Activated CD4-positive, alpha-beta T cell treated with anti-CD3 and anti-CD28 coated beads, Interleukin-2, amount 50 U/mL, for 4 hours (primary cell): Measurements from ENCODE around the gene EDDM3A.

Source experiments
- DNase-seq, 2 experiments: peaks; one replicate each; pipeline ENCODE4 v3.0.0-alpha.2; 2020

Gene EDDM3A

GRCh38 chr14:20790464-20791116 is 44.9 kb downstream of the EDDM3A start:
- DNase-seq: no peak

GRCh38 chr14:20791187-20791586 is 45.5 kb downstream of the EDDM3A start:
- no peak for DNase-seq

GRCh38 chr14:20791597-20791996 is 45.9 kb downstream of the EDDM3A start:
- no peak for DNase-seq

- DNase-seq: no peak
These were observed 46.9 kb downstream of the EDDM3A start for GRCh38 chr14:20792556-20792955.

- DNase-seq: no peak
These were observed 49.1 kb downstream of the EDDM3A start for GRCh38 chr14:20794644-20795369.

GRCh38 chr14:20797164-20797563 is 51.5 kb downstream of the EDDM3A start:
- no peak for DNase-seq
